Astrocyte of the cerebellum (primary cell): ENCODE measurements around the gene RNF151.

Source experiments
- DNase-seq: peaks from one replicate; pipeline ENCODE4 v3.0.0-alpha.2; 2011; ENCODE audit warnings: low read depth
- H3K4me3 ChIP-seq: 2 replicates; pipeline ENCODE4 v1.5.1; 2011; ENCODE audit warnings: mild to moderate bottlenecking, low read depth, low read length, moderate library complexity
- CTCF ChIP-seq: IDR thresholded peaks from 2 replicates; pipeline ENCODE4 v1.5.1; 2012; ENCODE audit warnings: low read length, low read depth, moderate library complexity, mild to moderate bottlenecking; ENCODE audit errors: missing control alignments
- in situ Hi-C: cut with HindIII; loops from 2 replicates; pipeline ENCODE4 v1.10.0; 2017; ENCODE audit warnings: low sequenced_read_pairs

The RNF151 gene

DNA sequence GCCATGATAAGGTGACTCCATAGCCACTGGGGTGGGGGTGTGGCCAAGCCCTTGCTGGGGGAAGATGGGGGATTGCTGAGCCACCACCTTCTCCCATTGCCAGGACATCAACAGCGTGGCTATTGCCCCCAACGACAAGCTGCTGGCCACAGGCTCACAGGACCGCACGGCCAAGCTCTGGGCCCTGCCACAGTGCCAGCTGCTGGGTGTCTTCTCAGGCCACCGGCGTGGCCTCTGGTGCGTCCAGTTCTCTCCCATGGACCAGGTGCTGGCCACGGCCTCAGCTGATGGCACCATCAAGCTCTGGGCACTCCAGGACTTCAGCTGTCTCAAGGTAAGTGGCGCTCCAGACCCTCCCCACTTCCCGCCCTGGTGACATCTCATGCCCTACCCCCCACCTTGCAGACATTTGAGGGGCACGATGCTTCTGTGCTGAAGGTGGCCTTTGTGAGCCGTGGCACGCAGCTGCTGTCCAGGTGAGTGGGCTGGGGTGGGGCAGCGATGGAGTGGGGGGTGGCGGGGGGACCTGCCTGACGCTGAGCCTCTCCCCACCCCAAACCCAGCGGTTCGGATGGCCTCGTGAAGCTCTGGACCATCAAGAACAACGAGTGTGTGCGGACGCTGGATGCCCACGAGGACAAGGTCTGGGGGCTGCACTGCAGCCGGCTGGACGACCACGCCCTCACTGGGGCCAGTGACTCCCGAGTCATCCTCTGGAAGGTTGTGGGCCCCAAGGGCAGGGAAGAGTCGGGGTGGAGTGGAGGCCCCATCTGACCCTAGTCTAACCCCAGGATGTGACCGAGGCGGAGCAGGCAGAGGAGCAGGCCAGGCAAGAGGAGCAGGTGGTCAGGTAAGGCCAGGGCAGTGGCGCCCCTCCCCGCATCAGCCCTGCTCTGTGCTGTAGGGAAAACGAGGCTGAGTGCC, 10.6 kb downstream of the RNF151 start:
- in situ Hi-C loops, result no loop called here
- TF ChIP-seq CTCF, result no peak
- H3K4me3 ChIP-seq, result no peak overlapping the region
- DNase-seq, result no peak

GRCh38 chr16:1977875-1978268, 11.2 kb downstream of the RNF151 start:
- TF ChIP-seq CTCF, result no peak
- DNase-seq, result no peak
- in situ Hi-C loops, result no loop called here
- no peak overlapping the region for H3K4me3 ChIP-seq

- no peak for TF ChIP-seq CTCF
- H3K4me3 ChIP-seq, result no peak overlapping the region
- no peak for DNase-seq
- in situ Hi-C loops, result no loop called here
These were observed 11.9 kb downstream of the RNF151 start for GRCh38 chr16:1978476-1979120.

DNA sequence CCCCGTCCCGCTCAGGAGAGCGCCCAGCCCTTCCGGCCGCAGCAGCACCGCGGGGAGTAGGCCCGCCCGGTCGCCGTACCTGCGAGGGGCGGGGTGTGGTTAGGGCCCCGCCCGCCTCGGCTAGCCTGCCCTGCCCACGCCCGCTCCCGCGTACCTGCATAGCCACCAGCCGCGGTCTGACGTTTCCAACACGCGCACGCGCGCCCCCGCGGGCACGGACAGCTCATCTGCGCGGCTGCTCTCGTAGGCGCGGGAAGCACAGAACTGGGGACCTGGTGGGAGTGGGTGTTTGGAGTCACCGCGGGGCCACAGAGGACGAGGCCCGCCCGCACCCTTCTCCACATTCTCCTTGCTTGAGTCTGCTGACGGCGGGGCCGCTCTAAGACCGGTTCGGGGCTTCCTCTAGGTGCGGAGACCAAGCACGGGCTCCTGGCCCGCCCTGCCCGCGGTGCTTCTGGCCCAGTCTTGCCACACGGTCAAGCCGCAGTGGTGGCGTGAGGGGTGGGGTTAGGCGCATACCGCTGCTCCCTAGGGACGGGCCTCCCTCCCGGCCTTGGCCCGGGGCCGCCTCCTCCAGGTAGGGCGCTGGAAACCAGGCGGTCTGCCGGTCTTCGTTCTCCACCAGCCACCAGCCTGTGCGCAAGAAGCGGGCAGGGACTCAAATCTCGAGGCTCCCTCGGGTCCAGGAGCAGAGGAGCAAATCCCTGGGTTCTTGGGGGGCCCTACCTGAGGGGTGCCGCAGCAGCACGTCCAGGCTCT, 12.8 kb downstream of the RNF151 start:
- no peak overlapping the region for H3K4me3 ChIP-seq
- no peak for TF ChIP-seq CTCF
- in situ Hi-C loops, result loop anchor here (5.0 kb wide), 1 partner anchor 58 kb away; no protein-coding TSS in a partner anchor
- DNase-seq, result no peak

DNA sequence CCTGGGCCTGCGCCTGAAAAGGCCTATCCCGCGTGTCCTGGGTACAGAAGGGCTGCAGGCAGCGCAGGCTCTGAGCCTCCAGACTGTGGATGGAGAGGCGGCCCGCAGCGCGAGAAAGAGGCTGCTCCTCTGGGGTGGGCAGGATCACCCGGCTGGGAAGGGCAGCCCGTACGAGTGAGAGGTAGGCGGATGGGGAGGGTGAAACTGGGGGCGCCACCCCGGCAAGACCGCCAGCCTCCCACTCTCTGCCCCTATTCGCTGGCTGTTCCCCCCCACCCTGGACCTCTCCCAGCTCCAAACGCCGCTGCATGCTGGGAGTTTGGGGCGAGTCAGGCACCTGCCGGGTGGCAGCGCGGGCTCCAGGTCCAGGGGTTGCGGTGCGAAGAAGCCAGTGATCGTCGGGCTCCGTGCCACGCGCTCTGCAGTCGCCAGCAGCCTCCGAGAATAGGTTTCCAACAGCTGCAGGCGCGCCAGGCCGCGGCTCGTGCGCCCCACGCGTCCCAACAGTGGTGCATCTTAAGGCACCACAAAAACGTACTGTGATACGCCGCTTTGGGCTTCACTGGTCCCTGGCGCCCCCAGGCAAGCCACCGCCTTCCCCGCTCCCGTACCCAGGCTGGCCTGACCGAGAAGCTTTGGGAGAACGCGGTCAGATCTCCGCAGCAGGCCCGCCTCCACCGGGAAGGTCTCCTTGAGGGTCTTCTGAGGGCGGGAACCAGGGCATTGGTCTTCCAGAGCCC, 13.5 kb downstream of the RNF151 start:
- DNase-seq, result no peak
- no peak overlapping the region for H3K4me3 ChIP-seq
- in situ Hi-C loops, result loop anchor here (5.0 kb wide), 1 partner anchor 57 kb away; no protein-coding TSS in a partner anchor
- TF ChIP-seq CTCF, result no peak

- no peak overlapping the region for H3K4me3 ChIP-seq
- TF ChIP-seq CTCF, result no peak
- in situ Hi-C loops, result loop anchor here (5.0 kb wide), 1 partner anchor 57 kb away; no protein-coding TSS in a partner anchor
- no peak for DNase-seq
These were observed 14.1 kb downstream of the RNF151 start for GRCh38 chr16:1980770-1981087.
